ENCODE measurements around the gene HEATR5B.

HEATR5B gene

GRCh38 chr2:37083873-37084794 is at the start of gene HEATR5B, which contains the start of gene GPATCH11:
Gene HEATR5B, minus strand, starts transcription at chr2:37084372. Its CDS starts 958 bp downstream, at chr2:37083414.
Gene GPATCH11, plus strand, starts transcription at chr2:37084518. Its CDS starts 3,864 bp downstream, at chr2:37088382.
- TF ChIP-seq MAX (IDR thresholded peaks at IDR 0.05; ENCODE audit: low read depth, low read length) (peak; percentile 84), MYC (IDR thresholded peaks at IDR 0.05; ENCODE audit: low read depth, low read length) (peak; percentile 83), POLR2A (IDR thresholded peaks at IDR 0.05; ENCODE audit: extremely low read depth, insufficient read length) (peak; percentile 62), CTCF (IDR thresholded peaks at IDR 0.05; ENCODE audit: low read depth, low read length) (no peak)
- peak; percentile 97 for DNase-seq (ENCODE audit: low read depth)
- peak within 1 kb of the TSS; percentile 98 for H3K4me3 ChIP-seq (ENCODE audit: low read depth, low read length)

GRCh38 chr2:37132914-37133313 is 48.7 kb upstream of the HEATR5B start:
- TF ChIP-seq POLR2A (IDR thresholded peaks at IDR 0.05; ENCODE audit: extremely low read depth, insufficient read length) (no peak), MYC (IDR thresholded peaks at IDR 0.05; ENCODE audit: low read depth, low read length) (no peak), CTCF (IDR thresholded peaks at IDR 0.05; ENCODE audit: low read depth, low read length) (no peak), MAX (IDR thresholded peaks at IDR 0.05; ENCODE audit: low read depth, low read length) (no peak)
- no peak for DNase-seq (ENCODE audit: low read depth)
- no peak overlapping the region for H3K4me3 ChIP-seq (ENCODE audit: low read depth, low read length)

- DNase-seq (ENCODE audit: low read depth): no peak
- H3K4me3 ChIP-seq (ENCODE audit: low read depth, low read length): no peak overlapping the region
- no peak for TF ChIP-seq CTCF (IDR thresholded peaks at IDR 0.05; ENCODE audit: low read depth, low read length)
- no peak for TF ChIP-seq POLR2A (IDR thresholded peaks at IDR 0.05; ENCODE audit: extremely low read depth, insufficient read length)
- TF ChIP-seq MAX (IDR thresholded peaks at IDR 0.05; ENCODE audit: low read depth, low read length): no peak
- no peak for TF ChIP-seq MYC (IDR thresholded peaks at IDR 0.05; ENCODE audit: low read depth, low read length)
Measured at GRCh38 chr2:37125416-37125815, 41.2 kb upstream of the HEATR5B start.

GRCh38 chr2:37119157-37119556 is 35.0 kb upstream of the HEATR5B start:
- TF ChIP-seq MYC (IDR thresholded peaks at IDR 0.05; ENCODE audit: low read depth, low read length) (no peak), POLR2A (IDR thresholded peaks at IDR 0.05; ENCODE audit: extremely low read depth, insufficient read length) (no peak), MAX (IDR thresholded peaks at IDR 0.05; ENCODE audit: low read depth, low read length) (no peak), CTCF (IDR thresholded peaks at IDR 0.05; ENCODE audit: low read depth, low read length) (no peak)
- H3K4me3 ChIP-seq (ENCODE audit: low read depth, low read length): no peak overlapping the region
- DNase-seq (ENCODE audit: low read depth): peak; percentile 24

DNA sequence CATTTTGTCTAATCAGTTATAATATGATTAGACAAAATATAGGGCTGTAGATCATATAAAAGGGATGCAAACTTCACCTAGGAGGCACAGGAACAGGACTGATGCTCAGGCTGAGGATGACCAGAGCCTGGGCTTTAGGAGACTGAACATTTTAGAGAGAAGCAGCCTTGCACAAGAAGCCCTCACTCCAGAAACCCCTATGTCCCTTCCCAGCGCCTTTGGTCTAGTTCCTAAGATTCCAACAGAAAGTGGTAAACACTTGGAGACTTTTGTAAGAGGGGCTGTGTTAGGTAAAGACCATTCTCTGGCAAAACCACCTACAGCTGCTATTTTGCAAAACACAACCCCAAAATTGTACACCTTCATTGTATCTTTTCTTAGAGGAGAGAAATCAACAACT is 33.4 kb upstream of the HEATR5B start:
- DNase-seq (ENCODE audit: low read depth): no peak
- TF ChIP-seq POLR2A (IDR thresholded peaks at IDR 0.05; ENCODE audit: extremely low read depth, insufficient read length): no peak
- TF ChIP-seq MYC (IDR thresholded peaks at IDR 0.05; ENCODE audit: low read depth, low read length): no peak
- no peak for TF ChIP-seq MAX (IDR thresholded peaks at IDR 0.05; ENCODE audit: low read depth, low read length)
- TF ChIP-seq CTCF (IDR thresholded peaks at IDR 0.05; ENCODE audit: low read depth, low read length): no peak
- no peak overlapping the region for H3K4me3 ChIP-seq (ENCODE audit: low read depth, low read length)
